Activated gamma-delta T cell treated with Interleukin-2 at 50 U/mL for 16 hours (primary cell): Measurements from ENCODE around the gene EMCN.
"Not testable (repeated sequence)": the region's sequence is repeated elsewhere in the genome, so short reads cannot be mapped to it uniquely, and the experiment has no call there.

ENCODE experiments used
- DNase-seq: peaks from one replicate; pipeline ENCODE4 v3.0.0-alpha.2; 2020

The EMCN gene

DNA sequence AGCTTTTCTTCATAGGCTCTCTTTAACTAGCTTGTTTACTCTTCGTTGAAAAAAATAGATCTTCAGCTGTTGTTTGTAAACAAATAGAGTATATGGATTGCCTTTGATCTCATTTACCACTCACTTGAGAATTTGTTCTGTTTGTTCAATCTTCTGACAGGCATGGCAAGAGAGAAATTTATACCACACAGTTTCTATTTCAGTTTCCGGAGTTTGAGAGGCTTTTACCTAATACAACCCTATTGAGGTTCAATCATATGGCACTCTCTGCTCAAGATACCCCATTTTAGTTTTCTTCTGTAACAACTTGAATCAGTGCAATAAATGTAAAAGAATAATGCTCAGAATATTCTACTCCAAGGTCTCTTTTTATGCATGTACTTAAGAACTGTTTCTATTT lies 148.0 kb downstream of the EMCN start:
- no peak for DNase-seq

DNA sequence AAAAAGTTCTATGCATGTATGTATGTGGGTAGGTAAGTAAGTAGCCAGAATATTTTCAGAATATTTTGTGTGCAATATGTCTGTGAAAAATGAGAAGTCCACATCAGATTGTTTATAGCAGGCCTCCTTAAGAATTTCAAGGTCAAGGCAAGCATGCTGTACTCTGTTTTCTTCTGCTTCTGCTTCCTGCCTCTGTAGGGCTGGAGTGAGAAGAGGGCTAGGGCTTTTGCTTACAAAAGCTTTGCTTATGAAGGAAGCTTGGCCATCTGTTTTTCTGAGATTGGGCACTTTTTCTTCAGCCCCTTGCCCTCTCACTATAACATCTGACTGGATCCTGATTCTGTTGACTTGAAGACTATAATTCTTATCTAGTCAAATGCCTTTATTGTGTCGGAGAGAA lies 150.4 kb downstream of the EMCN start:
- DNase-seq, result no peak

DNA sequence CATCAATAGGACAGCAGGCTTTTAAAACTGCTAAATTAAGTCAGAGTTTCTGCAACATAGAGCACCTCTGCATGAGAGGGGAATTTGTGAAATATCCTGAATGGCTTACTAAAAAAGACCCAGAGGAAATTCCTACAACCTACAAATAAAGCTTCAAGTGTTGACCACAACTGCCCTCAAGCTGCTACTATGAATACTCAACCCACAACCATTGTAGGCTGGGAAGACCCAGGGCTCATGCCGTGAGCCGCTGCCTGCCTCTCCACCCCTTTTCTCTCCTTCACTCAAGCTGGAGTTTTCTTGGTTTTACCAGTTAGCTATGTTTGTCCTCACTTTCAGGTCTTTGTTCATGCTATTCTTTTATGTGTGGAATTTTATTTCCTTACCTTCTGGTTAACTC lies 151.6 kb downstream of the EMCN start:
- no peak for DNase-seq

DNA sequence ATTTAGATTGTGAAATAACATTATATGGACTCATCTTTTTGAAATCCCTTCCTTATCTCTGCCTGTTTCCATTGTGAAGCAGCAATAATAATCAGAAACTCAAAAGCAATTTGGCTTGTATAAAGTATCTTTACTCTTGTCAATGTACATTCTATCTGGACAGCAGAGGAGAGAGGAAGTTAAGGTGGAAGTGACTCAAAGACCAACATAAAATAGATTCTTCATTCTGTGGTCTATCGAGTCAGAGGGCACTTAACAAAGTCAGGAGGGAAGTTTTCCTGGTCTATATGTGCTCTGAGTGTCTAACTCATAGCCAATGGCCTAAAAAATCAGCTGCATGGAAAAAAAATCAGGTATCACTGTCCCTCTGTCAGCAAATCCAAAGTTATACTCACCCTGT lies 155.5 kb downstream of the EMCN start:
- DNase-seq, result no peak

DNA sequence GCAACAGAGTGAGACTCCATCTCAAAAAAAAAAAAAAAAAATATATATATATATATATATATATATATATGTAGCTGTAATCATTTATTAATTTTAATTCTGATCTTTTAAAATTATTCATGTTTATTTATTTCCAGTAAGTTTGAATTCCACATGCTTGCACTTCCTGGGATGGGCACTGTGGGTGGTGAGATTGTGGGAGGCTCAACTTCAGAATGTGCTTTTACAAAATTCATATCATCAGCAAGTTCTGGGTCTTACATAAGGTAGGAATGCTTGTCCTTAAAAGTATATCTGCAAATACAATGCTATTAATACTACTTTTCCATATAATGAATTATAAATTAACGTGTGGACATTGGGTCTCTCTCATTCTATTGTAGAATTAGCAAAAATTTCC lies 156.5 kb downstream of the EMCN start:
- DNase-seq, result no peak

DNA sequence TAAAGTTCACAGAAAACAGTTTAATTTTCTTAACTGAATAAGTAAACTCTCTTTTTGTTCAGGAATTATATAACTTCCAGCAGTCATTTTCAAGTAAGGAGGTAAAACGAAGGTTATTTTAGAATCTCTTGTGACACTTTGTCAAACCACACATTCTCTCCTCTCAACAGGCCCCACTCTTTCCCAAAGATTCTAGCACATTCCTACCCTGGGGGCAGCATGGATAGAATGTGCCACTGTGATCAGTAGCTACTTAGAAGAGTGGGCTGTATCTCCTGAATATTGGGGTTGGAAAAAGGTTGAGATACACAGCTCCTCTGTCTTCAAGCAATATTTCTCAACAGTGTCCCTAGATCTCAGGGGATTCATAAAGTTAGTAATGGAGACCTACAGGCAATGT lies 157.6 kb downstream of the EMCN start:
- DNase-seq, result no peak

DNA sequence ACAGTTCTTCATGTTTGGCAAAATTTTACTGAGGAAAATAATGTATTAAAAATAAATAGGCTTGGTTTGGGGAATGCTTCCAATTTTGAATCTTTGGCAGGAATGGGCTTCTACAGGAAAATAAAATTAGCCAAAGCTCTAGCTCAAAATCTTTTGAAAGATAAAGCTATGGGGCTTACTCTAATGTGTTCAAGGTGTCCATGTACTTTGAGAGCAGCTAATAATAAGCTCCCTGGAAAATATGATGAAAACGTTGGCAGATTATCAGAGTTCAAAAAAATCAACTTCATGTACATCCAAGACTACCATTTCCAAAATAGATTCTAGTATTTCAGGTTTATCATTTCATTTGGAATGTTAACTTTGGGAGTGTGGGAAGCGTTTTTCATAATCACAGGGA lies 158.4 kb downstream of the EMCN start:
- DNase-seq, result no peak

DNA sequence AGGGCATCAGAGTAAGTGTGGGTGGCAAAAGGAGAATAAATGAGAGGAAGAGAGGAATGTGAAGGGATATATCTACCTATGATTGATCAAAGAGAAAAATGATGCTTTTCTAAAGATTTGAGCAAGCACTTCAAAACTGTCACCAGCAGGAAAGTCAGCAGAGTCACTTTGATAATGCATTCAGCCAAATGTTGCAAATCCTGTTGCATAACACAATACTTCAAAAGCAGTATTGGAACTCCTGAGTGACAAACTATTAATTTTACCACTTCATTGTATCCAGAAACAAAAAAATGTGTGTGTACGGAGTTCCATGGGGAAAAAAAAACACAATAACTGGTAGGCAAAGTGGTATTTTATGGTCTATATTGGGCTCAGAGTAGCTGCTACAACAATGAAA lies 160.3 kb downstream of the EMCN start:
- DNase-seq, result no peak

DNA sequence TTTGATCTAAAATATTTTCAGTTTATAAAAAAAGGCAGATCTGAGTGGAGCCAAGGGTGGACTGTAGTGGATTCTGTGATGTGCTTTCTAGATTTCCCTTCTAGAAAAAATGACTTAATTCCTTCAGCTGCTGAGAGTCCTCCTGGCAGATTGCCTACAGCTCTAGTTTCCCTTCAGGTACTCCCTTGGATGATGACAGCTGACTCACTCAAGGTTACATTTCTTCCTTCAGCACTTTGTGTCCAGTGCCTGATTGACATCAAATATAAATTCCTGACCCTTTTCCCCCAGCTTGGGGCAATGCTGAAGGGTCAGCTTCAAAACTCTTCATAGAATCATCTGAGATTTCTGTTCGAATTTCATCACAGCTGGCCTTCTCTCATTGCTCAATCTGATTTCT lies 161.7 kb downstream of the EMCN start:
- DNase-seq, result no peak

DNA sequence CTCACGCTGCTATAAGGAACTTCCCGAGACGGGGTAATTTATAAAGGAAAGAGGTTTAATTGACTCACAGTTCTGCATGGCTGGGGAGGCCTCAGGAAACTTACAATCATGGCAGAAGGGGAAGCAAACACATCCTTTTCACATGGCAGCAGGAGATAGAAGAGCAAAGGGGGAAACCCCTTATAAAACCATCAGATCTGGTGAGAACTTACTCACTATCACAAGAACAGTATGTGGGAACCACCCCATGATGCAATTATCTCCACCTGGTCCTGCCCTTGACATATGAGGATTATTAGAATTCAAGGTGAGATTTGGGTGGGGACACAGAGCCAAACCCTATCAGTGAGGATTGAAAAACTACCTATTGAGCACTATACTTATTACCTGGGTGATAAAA lies 165.5 kb downstream of the EMCN start:
- not testable (repeated sequence) for DNase-seq

DNA sequence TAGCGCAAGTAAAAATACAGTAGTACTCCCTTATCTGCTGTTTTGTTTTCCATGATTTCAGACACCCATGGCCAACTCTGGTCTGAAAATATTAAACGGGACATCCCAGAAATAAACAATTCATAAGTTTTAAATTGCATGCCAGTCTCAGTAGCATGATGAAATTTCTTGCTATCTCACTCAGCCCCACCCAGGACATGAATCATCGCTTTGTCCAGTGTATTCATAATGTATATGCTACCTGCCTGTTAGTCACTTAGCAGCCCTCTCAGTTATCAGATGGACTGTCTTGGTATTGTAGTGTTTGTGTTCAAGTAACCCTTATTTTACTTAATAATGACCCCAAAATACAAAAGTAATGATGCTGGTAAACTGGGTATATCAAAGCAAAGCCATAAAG lies 169.3 kb downstream of the EMCN start:
- no peak for DNase-seq

DNA sequence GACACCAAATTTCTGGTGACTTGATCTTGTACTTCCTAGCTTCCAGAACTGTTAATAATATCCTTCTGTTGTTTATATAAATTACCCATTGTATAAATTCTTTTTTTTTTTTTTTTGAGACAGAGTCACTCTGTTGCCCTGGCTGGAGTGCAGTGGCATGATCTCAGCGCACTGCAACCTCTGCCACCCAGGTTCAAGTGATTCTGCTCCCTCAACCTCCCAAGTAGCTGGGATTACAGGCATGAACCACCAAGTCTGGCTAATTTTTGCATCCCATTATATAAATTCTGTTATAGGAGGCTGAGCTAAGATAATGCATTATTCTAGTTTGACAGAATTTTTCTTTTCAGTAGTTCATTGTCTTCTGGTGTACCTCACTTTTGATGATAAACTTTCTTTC lies 170.6 kb downstream of the EMCN start:
- no peak for DNase-seq

DNA sequence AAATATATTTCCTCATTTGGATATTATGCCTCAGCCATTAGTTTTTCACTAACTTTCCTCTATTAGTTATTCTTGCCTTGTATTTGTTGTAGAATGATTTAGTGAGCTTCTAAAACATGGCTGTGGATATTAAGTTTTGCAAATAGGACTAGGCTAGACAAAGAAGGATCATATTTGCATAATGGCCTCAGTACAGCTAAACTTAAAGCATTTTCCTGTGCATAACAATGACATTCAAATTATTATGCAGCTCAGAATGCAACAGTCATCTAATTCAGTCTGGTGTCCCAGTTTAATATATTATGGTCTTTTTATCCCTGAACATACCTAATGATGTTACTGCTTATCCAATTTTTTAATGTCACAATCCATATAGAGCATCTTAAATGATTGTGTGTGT lies 172.2 kb downstream of the EMCN start:
- no peak for DNase-seq
